ENCODE measurements around the gene ATG4A. TPM values are rescaled to one million over a fixed set of nuclear protein-coding genes. Genes with fewer than 3 reads are reported as not detected.
A peak's percentile ranks its signal among the peaks of the same experiment; 100 is the strongest.

The ATG4A gene
- polyA plus RNA-seq, 3 donors: 6.6 to 16.8 (median 16.6) TPM

- no peak overlapping the region for H2AFZ ChIP-seq (ENCODE audit: insufficient read depth, low read depth, low read length, poor library complexity, severe bottlenecking)
- H3K79me2 ChIP-seq (ENCODE audit: insufficient read depth, low read length): no peaks in the 10 kb centered on the region
- peaks cover 4% of the 10 kb centered on the region for H3K4me1 Mint-ChIP-seq
- H3K27me3 ChIP-seq (ENCODE audit: control insufficient read depth in 2 of 2, insufficient read depth in 2 of 2, low read length in 2 of 2): no peaks in the 10 kb centered on the region
- intact Hi-C loops (cut with micrococcal nuclease): no loop called here
- no peaks in the 10 kb centered on the region for H3K4me1 ChIP-seq (ENCODE audit: control insufficient read depth in 1 of 2, insufficient read depth in 2 of 2, low read length in 2 of 2)
- no peaks in the 10 kb centered on the region for H3K9me3 ChIP-seq (replicated peaks in 1 of 2; ENCODE audit: control insufficient read depth in 1 of 2, insufficient read depth in 1 of 2, low read length in 2 of 2)
- DNase-seq: no peak
- H3K27ac Mint-ChIP-seq: no peak overlapping the region
- H3K27me3 Mint-ChIP-seq (ENCODE audit: low read depth in 3 of 3): peaks cover 0 to 14% (median 1%) of the 10 kb centered on the region in 3 donors
- H3K36me3 ChIP-seq (replicated peaks in 1 of 2; ENCODE audit: control insufficient read depth in 1 of 2, insufficient read depth in 2 of 2, low read length in 2 of 2): peaks cover 5 to 13% of the 10 kb centered on the region in 2 donors
- WGBS (ENCODE audit: insufficient coverage): no CpG with 5 or more reads among the region's 2 CpGs
- H3K9me3 Mint-ChIP-seq: no peaks in the 10 kb centered on the region
- no peak overlapping the region for H3K4me3 Mint-ChIP-seq
- H3K27ac ChIP-seq (ENCODE audit: low read depth in 1 of 2, low read length in 2 of 2): no peak overlapping the region
- H3K36me3 Mint-ChIP-seq: peaks cover 4 to 10% of the 10 kb centered on the region in 2 donors
- H4K20me1 ChIP-seq (ENCODE audit: insufficient read depth, low read length): no peaks in the 10 kb centered on the region
- H3K4me3 ChIP-seq (replicated peaks in 1 of 3; ENCODE audit: low read depth in 2 of 3, low read length in 3 of 3): no peak overlapping the region
- TF ChIP-seq CTCF (IDR thresholded peaks at IDR 0.05): no peak
- H3K4me2 ChIP-seq (replicated peaks; ENCODE audit: extremely low read depth, low read length, poor library complexity, severe bottlenecking): no peak overlapping the region
- no peak overlapping the region for H3K9ac ChIP-seq (ENCODE audit: insufficient read depth, low read length, poor library complexity, severe bottlenecking)
These were observed 31.2 kb downstream of the ATG4A start for GRCh38 chrX:108122748-108123147.

- H3K9me3 Mint-ChIP-seq: no peaks in the 10 kb centered on the region
- no peak for DNase-seq
- H3K36me3 Mint-ChIP-seq: peaks cover 7 to 10% of the 10 kb centered on the region in 2 donors
- WGBS (ENCODE audit: insufficient coverage): no CpG with 5 or more reads among the region's 3 CpGs
- H3K9ac ChIP-seq (ENCODE audit: insufficient read depth, low read length, poor library complexity, severe bottlenecking): no peak overlapping the region
- no peak overlapping the region for H3K4me3 Mint-ChIP-seq
- intact Hi-C loops (cut with micrococcal nuclease): no loop called here
- H3K27me3 Mint-ChIP-seq (ENCODE audit: low read depth in 3 of 3): peaks cover 0 to 9% (median 1%) of the 10 kb centered on the region in 3 donors
- TF ChIP-seq CTCF (IDR thresholded peaks at IDR 0.05): no peak
- H3K79me2 ChIP-seq (ENCODE audit: insufficient read depth, low read length): no peaks in the 10 kb centered on the region
- H3K27ac Mint-ChIP-seq: peak overlapping the region in 1 of 7 donors; percentile 21
- no peak overlapping the region for H3K27ac ChIP-seq (ENCODE audit: low read depth in 1 of 2, low read length in 2 of 2)
- H3K4me1 ChIP-seq (ENCODE audit: control insufficient read depth in 1 of 2, insufficient read depth in 2 of 2, low read length in 2 of 2): no peaks in the 10 kb centered on the region
- H2AFZ ChIP-seq (ENCODE audit: insufficient read depth, low read depth, low read length, poor library complexity, severe bottlenecking): no peak overlapping the region
- H3K4me3 ChIP-seq (replicated peaks in 1 of 3; ENCODE audit: low read depth in 2 of 3, low read length in 3 of 3): no peak overlapping the region
- H4K20me1 ChIP-seq (ENCODE audit: insufficient read depth, low read length): no peaks in the 10 kb centered on the region
- H3K27me3 ChIP-seq (ENCODE audit: control insufficient read depth in 2 of 2, insufficient read depth in 2 of 2, low read length in 2 of 2): no peaks in the 10 kb centered on the region
- peaks cover 4% of the 10 kb centered on the region for H3K4me1 Mint-ChIP-seq
- peaks cover 5 to 13% of the 10 kb centered on the region in 2 donors for H3K36me3 ChIP-seq (replicated peaks in 1 of 2; ENCODE audit: control insufficient read depth in 1 of 2, insufficient read depth in 2 of 2, low read length in 2 of 2)
- no peaks in the 10 kb centered on the region for H3K9me3 ChIP-seq (replicated peaks in 1 of 2; ENCODE audit: control insufficient read depth in 1 of 2, insufficient read depth in 1 of 2, low read length in 2 of 2)
- H3K4me2 ChIP-seq (replicated peaks; ENCODE audit: extremely low read depth, low read length, poor library complexity, severe bottlenecking): no peak overlapping the region
These were observed 32.2 kb downstream of the ATG4A start for GRCh38 chrX:108123591-108124366.

Measured in CD14-positive monocyte (primary cell).